Ishikawa (cell line): ENCODE measurements around the gene P2RX1.

ENCODE experiments used
- CEBPB ChIP-seq: IDR thresholded peaks from 2 replicates; pipeline ENCODE4 v1.6.1; 2012
- EGR1 ChIP-seq: IDR thresholded peaks from 2 replicates; pipeline ENCODE4 v1.6.1; 2012
- EP300 ChIP-seq: IDR thresholded peaks from 2 replicates; pipeline ENCODE4 v1.6.1; 2012; ENCODE audit warnings: borderline replicate concordance
- FOXM1 ChIP-seq: IDR thresholded peaks from 2 replicates; pipeline ENCODE4 v1.6.1; 2012; ENCODE audit warnings: low read depth, borderline replicate concordance
- NFIC ChIP-seq: IDR thresholded peaks from 2 replicates; pipeline ENCODE4 v1.6.1; 2012
- RAD21 ChIP-seq: IDR thresholded peaks from 2 replicates; pipeline ENCODE4 v1.6.1; 2012; ENCODE audit warnings: low read depth
- TAF1 ChIP-seq: IDR thresholded peaks from 2 replicates; pipeline ENCODE4 v1.6.1; 2012; ENCODE audit warnings: low read depth, mild to moderate bottlenecking
- TEAD4 ChIP-seq: IDR thresholded peaks from 2 replicates; pipeline ENCODE4 v1.6.1; 2012
- YY1 ChIP-seq: IDR thresholded peaks from 2 replicates; pipeline ENCODE4 v1.6.1; 2012; ENCODE audit warnings: low read depth
- ZBTB7A ChIP-seq: IDR thresholded peaks from 2 replicates; pipeline ENCODE4 v1.6.1; 2012; ENCODE audit warnings: low read depth
- TF ChIP-seq, protein P1 (sequence below): IDR thresholded peaks from 2 replicates; pipeline ENCODE4 v1.6.1; 2012
- TF ChIP-seq, protein P2 (sequence below): IDR thresholded peaks from 2 replicates; pipeline ENCODE4 v1.6.1; 2012; ENCODE audit warnings: low read depth, mild to moderate bottlenecking
- TF ChIP-seq, protein P3 (sequence below): IDR thresholded peaks from 2 replicates; pipeline ENCODE4 v1.6.1; 2012

DNA sequence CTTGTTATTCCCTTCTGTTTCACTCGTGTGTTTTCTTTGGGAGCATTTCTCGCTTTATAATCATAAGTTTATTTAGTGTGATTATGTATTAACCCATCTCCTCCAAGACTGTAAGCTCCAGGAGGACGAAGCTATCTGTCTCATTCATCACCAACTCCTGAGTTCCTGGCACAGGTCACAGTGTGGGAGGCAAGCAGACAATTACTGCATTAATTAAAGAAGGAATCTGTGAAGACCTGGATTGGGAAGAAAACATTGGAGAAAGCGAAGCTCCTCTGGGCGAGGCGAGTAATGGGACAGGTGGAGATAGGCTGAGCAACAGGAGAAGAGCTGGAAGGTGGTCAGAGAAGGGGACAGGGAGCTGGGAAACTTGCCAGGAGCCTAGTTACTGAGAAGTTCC lies 15.6 kb downstream of the P2RX1 start:
- TF ChIP-seq, protein P1, sequence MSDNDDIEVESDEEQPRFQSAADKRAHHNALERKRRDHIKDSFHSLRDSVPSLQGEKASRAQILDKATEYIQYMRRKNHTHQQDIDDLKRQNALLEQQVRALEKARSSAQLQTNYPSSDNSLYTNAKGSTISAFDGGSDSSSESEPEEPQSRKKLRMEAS = no peak
- no peak for TF ChIP-seq CEBPB
- TF ChIP-seq EP300 = no peak
- TF ChIP-seq, protein P2, sequence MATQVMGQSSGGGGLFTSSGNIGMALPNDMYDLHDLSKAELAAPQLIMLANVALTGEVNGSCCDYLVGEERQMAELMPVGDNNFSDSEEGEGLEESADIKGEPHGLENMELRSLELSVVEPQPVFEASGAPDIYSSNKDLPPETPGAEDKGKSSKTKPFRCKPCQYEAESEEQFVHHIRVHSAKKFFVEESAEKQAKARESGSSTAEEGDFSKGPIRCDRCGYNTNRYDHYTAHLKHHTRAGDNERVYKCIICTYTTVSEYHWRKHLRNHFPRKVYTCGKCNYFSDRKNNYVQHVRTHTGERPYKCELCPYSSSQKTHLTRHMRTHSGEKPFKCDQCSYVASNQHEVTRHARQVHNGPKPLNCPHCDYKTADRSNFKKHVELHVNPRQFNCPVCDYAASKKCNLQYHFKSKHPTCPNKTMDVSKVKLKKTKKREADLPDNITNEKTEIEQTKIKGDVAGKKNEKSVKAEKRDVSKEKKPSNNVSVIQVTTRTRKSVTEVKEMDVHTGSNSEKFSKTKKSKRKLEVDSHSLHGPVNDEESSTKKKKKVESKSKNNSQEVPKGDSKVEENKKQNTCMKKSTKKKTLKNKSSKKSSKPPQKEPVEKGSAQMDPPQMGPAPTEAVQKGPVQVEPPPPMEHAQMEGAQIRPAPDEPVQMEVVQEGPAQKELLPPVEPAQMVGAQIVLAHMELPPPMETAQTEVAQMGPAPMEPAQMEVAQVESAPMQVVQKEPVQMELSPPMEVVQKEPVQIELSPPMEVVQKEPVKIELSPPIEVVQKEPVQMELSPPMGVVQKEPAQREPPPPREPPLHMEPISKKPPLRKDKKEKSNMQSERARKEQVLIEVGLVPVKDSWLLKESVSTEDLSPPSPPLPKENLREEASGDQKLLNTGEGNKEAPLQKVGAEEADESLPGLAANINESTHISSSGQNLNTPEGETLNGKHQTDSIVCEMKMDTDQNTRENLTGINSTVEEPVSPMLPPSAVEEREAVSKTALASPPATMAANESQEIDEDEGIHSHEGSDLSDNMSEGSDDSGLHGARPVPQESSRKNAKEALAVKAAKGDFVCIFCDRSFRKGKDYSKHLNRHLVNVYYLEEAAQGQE = no peak
- no peak for TF ChIP-seq FOXM1
- no peak for TF ChIP-seq TEAD4
- TF ChIP-seq NFIC = no peak
- TF ChIP-seq, protein P3, sequence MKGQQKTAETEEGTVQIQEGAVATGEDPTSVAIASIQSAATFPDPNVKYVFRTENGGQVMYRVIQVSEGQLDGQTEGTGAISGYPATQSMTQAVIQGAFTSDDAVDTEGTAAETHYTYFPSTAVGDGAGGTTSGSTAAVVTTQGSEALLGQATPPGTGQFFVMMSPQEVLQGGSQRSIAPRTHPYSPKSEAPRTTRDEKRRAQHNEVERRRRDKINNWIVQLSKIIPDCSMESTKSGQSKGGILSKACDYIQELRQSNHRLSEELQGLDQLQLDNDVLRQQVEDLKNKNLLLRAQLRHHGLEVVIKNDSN = no peak
- TF ChIP-seq ZBTB7A = no peak
- no peak for TF ChIP-seq RAD21
- TF ChIP-seq TAF1 = no peak
- TF ChIP-seq YY1 = no peak
- TF ChIP-seq EGR1 = no peak
